GM12878 (cell line): ENCODE measurements around the gene MARCHF2.
A peak's percentile ranks its signal among the peaks of the same experiment; 100 is the strongest.

Source experiments
- BRCA1 ChIP-seq: IDR thresholded peaks from 2 replicates; pipeline ENCODE4 v1.6.1; 2011; ENCODE audit warnings: low read depth, low read length, improper control_type of control experiment
- CREB1 ChIP-seq: IDR thresholded peaks from 2 replicates; pipeline ENCODE4 v1.6.1; 2012; ENCODE audit warnings: low read depth, mild to moderate bottlenecking, inconsistent platforms
- CREM ChIP-seq: IDR thresholded peaks from 2 replicates; pipeline ENCODE4 v1.6.1; 2014; ENCODE audit warnings: antibody characterized with exemption, low read depth
- JUND ChIP-seq: IDR thresholded peaks from 2 replicates; pipeline ENCODE4 v1.6.1; 2012; ENCODE audit warnings: low read depth, mild to moderate bottlenecking, low read length, improper control_type of control experiment, moderate library complexity
- TF ChIP-seq, protein P1 (sequence below): IDR thresholded peaks from 2 replicates; pipeline ENCODE4 v1.6.1; 2011; ENCODE audit warnings: mild to moderate bottlenecking, low read depth, low read length, moderate library complexity; ENCODE audit not compliant: insufficient replicate concordance

DNA sequence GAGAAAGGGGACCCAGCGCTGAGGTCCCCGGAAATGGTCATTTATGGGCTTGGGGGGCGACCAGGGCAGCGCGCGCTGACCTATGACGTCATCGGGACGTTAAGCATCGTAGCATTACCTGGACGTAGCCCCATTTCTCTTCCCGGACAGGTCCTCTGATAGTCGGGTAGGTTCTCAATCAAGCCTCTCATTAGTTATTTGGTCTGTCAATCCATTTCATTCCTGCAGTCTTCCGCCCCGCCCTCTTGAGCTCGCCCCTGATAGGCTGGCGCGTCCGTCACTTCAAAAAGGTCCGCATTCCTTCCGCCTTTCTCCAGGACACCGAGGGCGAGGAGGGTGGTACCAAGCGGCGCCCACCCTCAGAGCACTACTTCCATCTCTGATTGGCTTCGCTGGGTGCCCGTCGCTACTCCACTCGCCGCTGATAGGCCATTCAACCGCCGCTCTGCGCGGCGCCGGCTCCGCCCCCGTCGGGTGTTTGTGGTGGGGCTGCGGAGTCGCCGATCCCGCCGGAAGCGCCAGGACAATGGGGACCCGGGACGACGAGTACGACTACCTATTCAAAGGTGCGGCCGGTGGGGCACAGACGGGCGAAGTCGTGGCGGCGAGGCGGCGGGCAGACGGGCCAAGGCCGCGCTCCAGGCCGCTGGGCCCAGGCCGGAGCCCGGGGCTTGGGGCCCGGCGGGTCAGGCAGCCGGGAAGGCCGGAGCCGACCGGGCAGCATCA is 23.1 kb upstream of the MARCHF2 start, which contains the start of gene RAB11B:
- TF ChIP-seq BRCA1 (peak; percentile 62; the same call in 1 of the 2 replicates), JUND (peak; percentile 98), CREM (peak; percentile 99), CREB1 (peak; percentile 100)
- TF ChIP-seq, protein P1, sequence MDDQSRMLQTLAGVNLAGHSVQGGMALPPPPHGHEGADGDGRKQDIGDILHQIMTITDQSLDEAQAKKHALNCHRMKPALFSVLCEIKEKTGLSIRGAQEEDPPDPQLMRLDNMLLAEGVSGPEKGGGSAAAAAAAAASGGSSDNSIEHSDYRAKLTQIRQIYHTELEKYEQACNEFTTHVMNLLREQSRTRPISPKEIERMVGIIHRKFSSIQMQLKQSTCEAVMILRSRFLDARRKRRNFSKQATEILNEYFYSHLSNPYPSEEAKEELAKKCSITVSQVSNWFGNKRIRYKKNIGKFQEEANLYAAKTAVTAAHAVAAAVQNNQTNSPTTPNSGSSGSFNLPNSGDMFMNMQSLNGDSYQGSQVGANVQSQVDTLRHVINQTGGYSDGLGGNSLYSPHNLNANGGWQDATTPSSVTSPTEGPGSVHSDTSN = peak; percentile 94
